LNCaP clone FGC (cell line): ENCODE results near the gene CDC42.
"Not testable (repeated sequence)": the region's sequence is repeated elsewhere in the genome, so short reads cannot be mapped to it uniquely, and the experiment has no call there.

Experiments used
- DNase-seq: peaks from one replicate; pipeline ENCODE4 v3.0.0-alpha.2; 2011; ENCODE audit warnings: low read depth
- H3K4me3 ChIP-seq: 2 replicates; pipeline ENCODE4 v1.5.1; 2011; ENCODE audit warnings: mild to moderate bottlenecking, low read depth, low read length, control low read depth
- TF ChIP-seq, protein P1 (sequence below): IDR thresholded peaks from 2 replicates; pipeline ENCODE4 v1.5.1; 2012; ENCODE audit warnings: mild to moderate bottlenecking; ENCODE audit not compliant: control insufficient read depth, insufficient read depth; ENCODE audit errors: extremely low read depth

Gene CDC42

DNA sequence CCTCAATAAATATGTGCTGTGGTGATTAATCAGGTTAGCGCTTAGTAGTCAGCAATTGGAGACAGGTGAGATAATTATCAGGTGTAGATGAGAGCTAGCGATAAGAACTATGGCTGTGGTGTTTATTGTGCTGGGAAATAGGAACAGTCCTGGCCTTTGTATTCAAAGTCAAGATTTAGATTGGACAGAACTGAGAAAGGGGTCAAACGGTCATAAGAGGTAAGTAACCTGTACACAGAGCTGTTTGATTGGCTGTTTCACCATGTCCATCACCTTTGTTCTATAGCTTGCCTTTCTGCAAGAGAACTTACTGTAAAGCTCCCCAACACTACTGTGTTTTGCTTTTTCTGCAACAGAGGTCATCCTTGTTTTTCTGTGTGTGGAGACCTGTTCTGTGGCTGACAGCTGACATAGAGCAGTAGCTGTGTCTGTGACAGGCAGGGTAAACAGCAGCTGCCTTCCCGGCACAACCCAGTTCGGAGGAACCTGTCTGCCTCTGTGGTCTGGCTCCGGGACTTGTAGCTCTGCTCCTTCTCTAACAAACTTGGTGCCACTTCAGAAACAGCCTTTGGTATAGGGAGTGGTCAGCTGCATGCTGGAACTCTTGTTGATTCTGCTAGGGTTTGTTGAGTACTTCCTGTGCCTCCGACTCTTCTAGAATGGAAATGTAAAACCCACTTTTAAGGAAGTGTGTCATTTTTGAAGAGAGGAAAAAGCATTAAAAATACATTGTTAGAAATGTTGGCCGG is 21.1 kb upstream of the CDC42 start:
- TF ChIP-seq, protein P1, sequence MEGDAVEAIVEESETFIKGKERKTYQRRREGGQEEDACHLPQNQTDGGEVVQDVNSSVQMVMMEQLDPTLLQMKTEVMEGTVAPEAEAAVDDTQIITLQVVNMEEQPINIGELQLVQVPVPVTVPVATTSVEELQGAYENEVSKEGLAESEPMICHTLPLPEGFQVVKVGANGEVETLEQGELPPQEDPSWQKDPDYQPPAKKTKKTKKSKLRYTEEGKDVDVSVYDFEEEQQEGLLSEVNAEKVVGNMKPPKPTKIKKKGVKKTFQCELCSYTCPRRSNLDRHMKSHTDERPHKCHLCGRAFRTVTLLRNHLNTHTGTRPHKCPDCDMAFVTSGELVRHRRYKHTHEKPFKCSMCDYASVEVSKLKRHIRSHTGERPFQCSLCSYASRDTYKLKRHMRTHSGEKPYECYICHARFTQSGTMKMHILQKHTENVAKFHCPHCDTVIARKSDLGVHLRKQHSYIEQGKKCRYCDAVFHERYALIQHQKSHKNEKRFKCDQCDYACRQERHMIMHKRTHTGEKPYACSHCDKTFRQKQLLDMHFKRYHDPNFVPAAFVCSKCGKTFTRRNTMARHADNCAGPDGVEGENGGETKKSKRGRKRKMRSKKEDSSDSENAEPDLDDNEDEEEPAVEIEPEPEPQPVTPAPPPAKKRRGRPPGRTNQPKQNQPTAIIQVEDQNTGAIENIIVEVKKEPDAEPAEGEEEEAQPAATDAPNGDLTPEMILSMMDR, result no peak
- no peak for DNase-seq
- H3K4me3 ChIP-seq, result no peak overlapping the region

DNA sequence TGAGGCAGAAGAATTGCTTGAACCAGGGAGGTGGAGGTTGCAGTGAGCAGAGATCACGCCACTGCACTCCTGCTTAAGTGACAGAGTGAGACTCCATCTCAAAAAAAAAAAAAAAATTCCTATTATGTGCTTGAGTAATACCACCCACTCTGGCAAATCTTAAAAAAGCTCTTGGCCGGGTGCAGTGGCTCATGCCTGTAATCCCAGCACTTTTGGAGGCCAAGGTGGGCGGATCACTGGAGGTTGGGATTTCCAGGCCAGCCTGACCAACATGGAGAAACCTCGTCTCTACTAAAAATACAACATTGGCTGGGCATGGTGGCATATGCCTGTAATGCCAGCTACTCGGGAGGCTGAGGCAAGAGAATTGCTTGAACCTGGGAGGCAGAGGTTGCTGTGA is 17.7 kb upstream of the CDC42 start:
- not testable (repeated sequence) for DNase-seq

DNA sequence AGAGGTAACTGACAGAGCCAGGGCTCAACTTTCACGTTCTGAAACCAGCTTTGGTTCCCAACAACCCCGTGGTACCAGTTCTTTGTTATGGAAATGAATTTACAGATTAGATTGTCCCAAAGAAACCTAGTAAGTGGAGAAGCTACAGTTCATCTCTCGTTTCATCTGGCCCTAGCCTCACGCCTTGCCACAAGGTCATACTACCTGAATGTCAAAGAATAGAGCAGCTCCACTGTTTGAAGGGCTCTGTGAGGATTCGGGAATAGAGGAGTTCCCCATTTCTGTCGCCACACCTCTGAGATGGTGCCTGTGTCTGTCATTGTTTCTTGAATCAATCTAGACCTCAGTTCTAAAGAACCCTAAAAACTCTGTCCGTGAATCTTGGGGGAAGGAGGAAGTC is 15.0 kb upstream of the CDC42 start:
- no peak for DNase-seq
- TF ChIP-seq, protein P1, result no peak
- H3K4me3 ChIP-seq, result no peak overlapping the region

More for the DNA sequence above, 17.7 kb upstream of the CDC42 start:
- not testable (repeated sequence) for H3K4me3 ChIP-seq

- TF ChIP-seq, protein P1, result no peak
- no peak overlapping the region for H3K4me3 ChIP-seq
- no peak for DNase-seq
Observed at GRCh38 chr1:22038036-22038435, 14.5 kb upstream of the CDC42 start.

DNA sequence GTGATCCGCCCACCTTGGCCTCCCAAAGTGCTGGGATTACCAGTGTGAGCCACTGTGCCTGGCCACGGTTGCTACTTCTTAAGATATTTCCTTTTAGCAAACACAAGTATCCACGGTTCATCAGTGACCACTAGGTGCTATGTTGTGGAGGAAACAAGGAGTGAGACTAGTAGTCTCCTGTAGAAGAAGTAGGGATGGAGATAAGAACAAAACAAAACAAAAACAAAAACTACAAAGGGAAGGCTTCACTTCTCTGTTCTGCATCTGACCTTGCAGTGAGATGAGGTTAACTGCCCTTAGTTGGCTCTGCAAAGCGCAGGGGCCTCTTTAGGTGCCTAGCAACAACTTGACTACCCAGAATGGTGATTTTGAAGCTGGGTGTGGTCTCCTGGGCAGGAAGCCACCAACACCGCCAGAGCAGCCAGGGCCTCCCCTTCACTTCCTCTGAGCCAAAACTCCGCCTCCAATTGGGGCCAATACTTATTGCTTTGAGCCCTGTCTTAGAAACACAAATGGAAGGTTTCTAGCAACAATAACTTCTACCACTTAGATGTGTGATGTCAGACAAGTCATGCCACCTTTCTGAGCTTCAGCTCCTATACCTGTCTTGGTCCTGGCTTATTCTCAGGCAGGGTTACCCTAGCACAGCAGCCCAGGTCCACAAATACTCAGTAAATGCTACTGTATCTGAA is 12.8 kb upstream of the CDC42 start:
- TF ChIP-seq, protein P1, result no peak
- no peak for DNase-seq
- no peak overlapping the region for H3K4me3 ChIP-seq

- H3K4me3 ChIP-seq, result no peak overlapping the region
- no peak for DNase-seq
- TF ChIP-seq, protein P1, result no peak
Observed at GRCh38 chr1:22040286-22040623, 12.3 kb upstream of the CDC42 start.

- H3K4me3 ChIP-seq, result no peak overlapping the region
- TF ChIP-seq, protein P1, result no peak
- DNase-seq, result no peak
Observed at GRCh38 chr1:22041505-22041904, 11.0 kb upstream of the CDC42 start.
